Measurements from ENCODE around the gene EEF2K. TPM values are rescaled to one million over a fixed set of nuclear protein-coding genes. Genes with fewer than 3 reads are reported as not detected.

EEF2K gene
- total RNA-seq, 1 donor from 2014 or later, result 31.9 TPM

- peaks cover 6 to 38% of the 10 kb centered on the region in 2 donors for H3K4me1 ChIP-seq
- H3K9me3 ChIP-seq, result no peaks in the 10 kb centered on the region
- H3K36me3 ChIP-seq, result no peaks in the 10 kb centered on the region
- intact Hi-C loops (cut with DNase I), result loop anchor here (2.0 kb wide), 1 partner anchor 14 kb away; the partner anchor contains the start of gene EEF2K
- H3K27ac ChIP-seq, result peak overlapping the region; percentile 79 to 82
- peak; percentile 71 to 90 for DNase-seq (ENCODE audit: low spot score in 2 of 2)
- H3K4me3 ChIP-seq, result no peak overlapping the region
- no peak for TF ChIP-seq CTCF (IDR thresholded peaks at IDR 0.05)
- H3K27me3 ChIP-seq, result no peaks in the 10 kb centered on the region
Measured at GRCh38 chr16:22220714-22221113, 14.6 kb downstream of the EEF2K start.

GRCh38 chr16:22222006-22222405 is 15.9 kb downstream of the EEF2K start:
- no peak overlapping the region for H3K4me3 ChIP-seq
- intact Hi-C loops (cut with DNase I), result no loop called here
- no peak for TF ChIP-seq CTCF (IDR thresholded peaks at IDR 0.05)
- peak overlapping the region in 1 of 2 donors; percentile 22 for H3K27ac ChIP-seq
- no peak for DNase-seq (ENCODE audit: low spot score in 2 of 2)
- H3K9me3 ChIP-seq, result no peaks in the 10 kb centered on the region
- H3K4me1 ChIP-seq, result peaks cover 6 to 33% of the 10 kb centered on the region in 2 donors
- no peaks in the 10 kb centered on the region for H3K27me3 ChIP-seq
- peaks cover 4% of the 10 kb centered on the region in 2 donors for H3K36me3 ChIP-seq

- peaks cover 9 to 11% of the 10 kb centered on the region in 2 donors for H3K36me3 ChIP-seq
- no peak for TF ChIP-seq CTCF (IDR thresholded peaks at IDR 0.05)
- H3K27ac ChIP-seq, result peak overlapping the region in 1 of 2 donors; percentile 29
- H3K27me3 ChIP-seq, result no peaks in the 10 kb centered on the region
- H3K9me3 ChIP-seq, result no peaks in the 10 kb centered on the region
- intact Hi-C loops (cut with DNase I), result no loop called here
- peaks cover 6 to 27% of the 10 kb centered on the region in 2 donors for H3K4me1 ChIP-seq
- H3K4me3 ChIP-seq, result no peak overlapping the region
- no peak for DNase-seq (ENCODE audit: low spot score in 2 of 2)
Measured at GRCh38 chr16:22222998-22223397, 16.9 kb downstream of the EEF2K start.

GRCh38 chr16:22225060-22225459 is 19.0 kb downstream of the EEF2K start:
- no peaks in the 10 kb centered on the region for H3K9me3 ChIP-seq
- H3K27ac ChIP-seq, result peak overlapping the region; percentile 36 to 57
- peak in 1 of 2 donors; percentile 73 for DNase-seq (ENCODE audit: low spot score in 2 of 2)
- H3K27me3 ChIP-seq, result no peaks in the 10 kb centered on the region
- peaks cover 19 to 26% of the 10 kb centered on the region in 2 donors for H3K36me3 ChIP-seq
- no peak for TF ChIP-seq CTCF (IDR thresholded peaks at IDR 0.05)
- H3K4me1 ChIP-seq, result peaks cover 0 to 8% of the 10 kb centered on the region in 2 donors
- intact Hi-C loops (cut with DNase I), result no loop called here
- peak overlapping the region in 1 of 2 donors; percentile 14 for H3K4me3 ChIP-seq

GRCh38 chr16:22229889-22230288 is 23.8 kb downstream of the EEF2K start:
- H3K36me3 ChIP-seq, result peaks cover 31 to 39% of the 10 kb centered on the region in 2 donors

More at GRCh38 chr16:22229889-22230288, 23.8 kb downstream of the EEF2K start:
- no peaks in the 10 kb centered on the region for H3K9me3 ChIP-seq
- no peaks in the 10 kb centered on the region for H3K4me1 ChIP-seq
- no peaks in the 10 kb centered on the region for H3K27me3 ChIP-seq
- DNase-seq (ENCODE audit: low spot score in 2 of 2), result no peak
- intact Hi-C loops (cut with DNase I), result no loop called here
- TF ChIP-seq CTCF (IDR thresholded peaks at IDR 0.05), result no peak
- H3K4me3 ChIP-seq, result no peak overlapping the region
- no peak overlapping the region for H3K27ac ChIP-seq

Measured in ascending aorta (tissue), 2 donors.